Measurements from ENCODE around the gene FAM32A.

The FAM32A gene

DNA sequence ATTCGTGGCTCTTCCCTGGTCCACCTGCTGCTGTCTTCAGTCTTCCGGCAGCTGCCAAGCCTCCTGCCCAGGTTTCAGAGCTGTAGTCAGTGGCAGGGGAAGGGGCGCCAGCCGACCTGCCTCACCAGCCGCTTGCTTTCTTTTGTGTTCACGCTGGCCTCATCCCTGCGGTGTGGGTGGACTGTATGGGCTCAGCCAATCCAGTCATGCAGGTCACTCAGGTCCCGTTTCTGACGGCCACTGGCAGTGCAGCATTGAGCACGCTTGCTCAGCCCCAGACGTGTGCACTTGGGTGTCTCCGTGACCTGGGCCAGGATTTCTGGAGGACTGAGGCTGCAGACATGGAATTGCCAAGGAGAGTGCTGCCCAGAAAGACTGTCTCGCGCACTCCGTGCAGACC is 38.5 kb downstream of the FAM32A start:
- H3K4me3 ChIP-seq = no peak overlapping the region
- H3K27me3 ChIP-seq = no peaks in the 10 kb centered on the region
- H3K36me3 ChIP-seq = peaks cover 81 to 96% (median 95%) of the 10 kb centered on the region in 3 donors
- no peak overlapping the region for H3K27ac ChIP-seq
- TF ChIP-seq, protein P1, sequence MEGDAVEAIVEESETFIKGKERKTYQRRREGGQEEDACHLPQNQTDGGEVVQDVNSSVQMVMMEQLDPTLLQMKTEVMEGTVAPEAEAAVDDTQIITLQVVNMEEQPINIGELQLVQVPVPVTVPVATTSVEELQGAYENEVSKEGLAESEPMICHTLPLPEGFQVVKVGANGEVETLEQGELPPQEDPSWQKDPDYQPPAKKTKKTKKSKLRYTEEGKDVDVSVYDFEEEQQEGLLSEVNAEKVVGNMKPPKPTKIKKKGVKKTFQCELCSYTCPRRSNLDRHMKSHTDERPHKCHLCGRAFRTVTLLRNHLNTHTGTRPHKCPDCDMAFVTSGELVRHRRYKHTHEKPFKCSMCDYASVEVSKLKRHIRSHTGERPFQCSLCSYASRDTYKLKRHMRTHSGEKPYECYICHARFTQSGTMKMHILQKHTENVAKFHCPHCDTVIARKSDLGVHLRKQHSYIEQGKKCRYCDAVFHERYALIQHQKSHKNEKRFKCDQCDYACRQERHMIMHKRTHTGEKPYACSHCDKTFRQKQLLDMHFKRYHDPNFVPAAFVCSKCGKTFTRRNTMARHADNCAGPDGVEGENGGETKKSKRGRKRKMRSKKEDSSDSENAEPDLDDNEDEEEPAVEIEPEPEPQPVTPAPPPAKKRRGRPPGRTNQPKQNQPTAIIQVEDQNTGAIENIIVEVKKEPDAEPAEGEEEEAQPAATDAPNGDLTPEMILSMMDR (IDR thresholded peaks at IDR 0.05) = no peak
- H3K4me1 ChIP-seq = no peaks in the 10 kb centered on the region
- intact Hi-C loops (cut with DNase I; ENCODE audit: low total_unique reads) = no loop called here
- H3K9me3 ChIP-seq = peaks cover 3 to 20% (median 19%) of the 10 kb centered on the region in 3 donors
- DNase-seq = peak in 1 of 2 donors; percentile 48

DNA sequence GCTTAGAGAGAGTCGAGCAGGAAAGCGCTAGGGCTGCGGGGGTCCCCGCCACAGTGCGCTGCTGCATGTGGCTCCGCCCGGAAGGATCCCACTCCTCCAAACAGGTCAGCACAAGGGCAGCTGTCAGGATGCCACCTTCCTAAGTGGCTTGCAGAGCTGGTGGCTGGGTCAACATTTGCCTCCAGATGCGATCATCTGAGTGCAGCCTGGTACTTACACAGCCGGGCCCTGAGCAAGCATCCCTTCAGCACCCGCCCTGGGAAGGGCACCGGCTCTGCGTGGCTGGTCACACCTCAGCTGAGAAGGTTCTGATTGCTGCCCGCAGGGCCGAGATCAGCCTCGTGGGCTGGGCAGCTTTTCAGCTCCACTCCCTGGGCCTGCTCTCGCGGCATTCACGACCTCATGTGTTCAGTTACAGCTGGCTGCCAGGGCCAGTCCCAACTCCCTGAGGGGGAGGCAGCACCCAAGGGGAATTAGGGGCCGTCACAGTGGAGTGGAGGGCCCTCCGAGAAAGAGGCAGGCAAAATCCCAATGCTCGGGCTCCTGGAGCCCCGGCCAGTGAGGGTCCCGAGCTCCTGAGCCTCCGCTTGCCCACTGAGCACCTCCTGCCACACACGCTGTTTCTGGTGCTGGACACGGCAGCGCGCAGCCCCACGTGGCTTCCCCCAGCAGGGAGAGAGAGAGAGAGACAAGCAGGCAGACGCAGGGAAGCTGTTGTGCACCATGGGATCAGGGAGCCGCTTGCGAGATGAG is 39.3 kb downstream of the FAM32A start:
- TF ChIP-seq, protein P1 (IDR thresholded peaks at IDR 0.05) = no peak
- no peaks in the 10 kb centered on the region for H3K4me1 ChIP-seq
- H3K36me3 ChIP-seq = peaks cover 85 to 100% (median 100%) of the 10 kb centered on the region in 3 donors
- no peaks in the 10 kb centered on the region for H3K27me3 ChIP-seq
- H3K9me3 ChIP-seq = peaks cover 3 to 20% (median 19%) of the 10 kb centered on the region in 3 donors
- peak in 1 of 2 donors; percentile 54 for DNase-seq
- no peak overlapping the region for H3K4me3 ChIP-seq
- intact Hi-C loops (cut with DNase I; ENCODE audit: low total_unique reads) = no loop called here
- H3K27ac ChIP-seq = no peak overlapping the region

DNA sequence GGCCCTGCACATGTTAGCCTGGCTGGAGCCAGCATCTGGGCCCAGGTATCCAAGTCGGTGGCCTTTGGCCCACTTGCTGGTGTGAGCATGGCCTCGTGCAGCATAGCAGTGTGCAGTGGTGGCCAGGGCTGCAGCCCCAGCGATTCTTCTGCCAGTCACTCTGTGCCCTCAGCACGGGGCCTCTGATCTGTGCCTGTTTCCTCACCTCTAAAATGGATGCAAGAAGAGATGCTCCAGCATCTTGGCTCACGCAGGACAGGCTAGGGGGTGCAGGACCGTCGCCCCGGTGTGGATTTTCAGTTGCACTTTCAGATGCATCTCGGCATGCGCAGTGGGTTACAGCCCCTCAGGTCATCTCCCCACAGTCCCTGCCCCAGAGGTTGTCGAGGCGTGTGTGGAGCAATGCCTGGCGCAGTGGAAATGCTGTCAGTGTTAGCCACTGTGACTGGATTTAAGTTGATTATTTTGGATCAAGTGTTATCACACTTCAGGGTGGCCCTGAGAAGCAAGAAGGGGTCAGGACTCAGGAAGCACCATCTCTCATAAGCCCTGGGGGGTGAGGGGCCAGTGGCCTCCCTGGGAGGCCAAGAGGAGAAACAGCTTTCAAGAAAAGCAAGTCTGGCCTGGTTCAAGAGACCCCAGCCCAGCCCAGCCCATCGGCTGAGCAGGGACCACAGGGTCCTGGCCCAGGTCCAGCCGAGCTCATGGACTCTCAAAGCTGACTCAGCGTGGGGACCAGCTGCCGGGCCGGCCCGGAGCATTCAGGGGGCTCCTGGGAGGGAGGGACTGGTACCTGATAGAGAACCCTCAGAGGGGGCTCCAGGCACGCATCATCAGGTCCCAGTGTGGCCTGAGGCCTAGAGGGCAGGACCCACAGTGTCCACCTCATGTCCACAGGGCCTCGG is 40.3 kb downstream of the FAM32A start:
- TF ChIP-seq, protein P1 (IDR thresholded peaks at IDR 0.05) = no peak
- H3K36me3 ChIP-seq = peaks cover 75 to 100% (median 100%) of the 10 kb centered on the region in 3 donors
- H3K9me3 ChIP-seq = peaks cover 3 to 14% (median 13%) of the 10 kb centered on the region in 3 donors
- no peaks in the 10 kb centered on the region for H3K27me3 ChIP-seq
- peak in 1 of 2 donors; percentile 58 for DNase-seq
- intact Hi-C loops (cut with DNase I; ENCODE audit: low total_unique reads) = no loop called here
- H3K4me1 ChIP-seq = no peaks in the 10 kb centered on the region
- no peak overlapping the region for H3K4me3 ChIP-seq
- no peak overlapping the region for H3K27ac ChIP-seq

DNA sequence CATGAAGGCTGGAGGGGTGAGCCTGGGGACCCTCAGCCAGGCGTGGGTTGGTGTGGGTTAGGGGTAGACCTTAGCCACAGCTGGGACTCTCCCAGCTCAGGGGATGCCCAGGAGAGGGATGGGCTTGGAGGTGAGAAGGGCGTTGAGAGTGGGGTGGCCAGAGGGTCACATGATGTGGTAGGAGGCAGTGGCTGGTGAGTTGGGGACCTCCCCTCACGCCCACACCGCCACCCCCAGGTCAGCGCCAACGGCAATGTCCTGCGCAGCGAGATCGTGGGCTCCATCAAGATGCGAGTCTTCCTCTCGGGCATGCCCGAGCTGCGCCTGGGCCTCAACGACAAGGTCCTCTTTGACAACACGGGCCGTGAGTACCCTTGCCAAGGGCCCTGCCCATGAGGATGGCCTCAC is 41.0 kb downstream of the FAM32A start:
- intact Hi-C loops (cut with DNase I; ENCODE audit: low total_unique reads) = no loop called here
- H3K27me3 ChIP-seq = no peaks in the 10 kb centered on the region
- H3K4me3 ChIP-seq = no peak overlapping the region
- peak in 1 of 2 donors; percentile 62 for DNase-seq
- H3K36me3 ChIP-seq = peaks cover 71 to 98% (median 97%) of the 10 kb centered on the region in 3 donors
- no peak overlapping the region for H3K27ac ChIP-seq
- TF ChIP-seq, protein P1 (IDR thresholded peaks at IDR 0.05) = no peak
- no peaks in the 10 kb centered on the region for H3K4me1 ChIP-seq
- H3K9me3 ChIP-seq = peaks cover under 1 to 7% (median 7%) of the 10 kb centered on the region in 3 donors

DNA sequence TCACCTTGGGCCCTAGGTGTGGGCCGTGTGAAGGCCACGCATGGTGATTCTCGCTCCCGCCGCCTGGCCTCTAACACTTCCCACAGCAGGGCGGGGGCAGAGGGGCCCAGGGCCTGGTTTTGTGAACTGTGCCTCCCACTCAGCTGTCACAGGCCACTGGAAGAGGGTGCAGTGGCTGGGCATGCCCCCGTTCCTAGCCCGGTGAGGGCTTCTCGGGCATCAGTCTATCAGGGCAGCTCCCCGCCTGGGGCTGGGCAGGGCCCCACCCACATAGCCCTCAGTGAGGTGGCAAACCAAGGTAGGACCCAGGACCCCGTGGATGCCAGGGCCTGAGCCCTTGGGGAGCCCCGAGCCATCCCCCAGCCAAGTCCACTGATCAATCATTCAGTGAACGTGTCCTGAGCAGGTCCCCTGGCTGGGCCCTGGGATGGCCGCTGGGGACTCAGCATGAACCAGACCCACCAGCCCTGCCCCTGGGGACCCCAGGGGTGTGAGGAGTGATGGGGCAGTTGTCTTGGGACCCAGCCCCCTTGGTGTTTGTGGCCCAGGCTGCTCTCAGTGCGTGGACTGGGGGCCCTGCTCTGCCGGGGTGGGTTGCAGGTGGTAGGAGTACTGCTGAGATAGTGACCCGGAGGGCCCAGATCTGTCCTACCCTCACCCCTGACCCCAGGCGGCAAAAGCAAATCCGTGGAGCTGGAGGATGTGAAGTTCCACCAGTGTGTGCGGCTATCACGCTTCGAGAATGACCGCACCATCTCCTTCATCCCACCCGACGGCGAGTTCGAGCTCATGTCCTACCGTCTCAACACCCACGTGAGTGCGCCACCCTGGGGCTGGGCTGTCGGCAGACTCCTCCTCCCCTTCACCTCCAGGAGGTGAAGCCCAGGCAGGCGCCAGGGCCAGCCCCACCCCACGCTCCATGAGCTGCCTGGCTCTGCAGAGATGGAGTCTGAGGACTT is 41.9 kb downstream of the FAM32A start:
- TF ChIP-seq, protein P1 (IDR thresholded peaks at IDR 0.05) = no peak
- peaks cover 72 to 98% (median 97%) of the 10 kb centered on the region in 3 donors for H3K36me3 ChIP-seq
- no peaks in the 10 kb centered on the region for H3K27me3 ChIP-seq
- H3K4me1 ChIP-seq = no peaks in the 10 kb centered on the region
- no peak overlapping the region for H3K27ac ChIP-seq
- H3K9me3 ChIP-seq = no peaks in the 10 kb centered on the region
- DNase-seq = peak in 1 of 2 donors; percentile 62
- intact Hi-C loops (cut with DNase I; ENCODE audit: low total_unique reads) = no loop called here
- no peak overlapping the region for H3K4me3 ChIP-seq

Measured in tibial artery (tissue), 4 donors.